IPS DF 6.9 (cell line): ENCODE data around the gene GPR152.

Experiments used
- DNase-seq: peaks from one replicate; pipeline ENCODE4 v3.0.0-alpha.2; 2013; ENCODE audit warnings: low read depth, low spot score
- H3K27ac ChIP-seq: one replicate; pipeline ENCODE4 v1.5.1; 2013; ENCODE audit warnings: low read length, control low read depth
- H3K27me3 ChIP-seq: 2 replicates; pipeline ENCODE4 v1.6.1; 2013; ENCODE audit warnings: mild to moderate bottlenecking, low read length; ENCODE audit not compliant: control insufficient read depth, insufficient read depth
- H3K36me3 ChIP-seq: 2 replicates; pipeline ENCODE4 v1.6.1; 2013; ENCODE audit warnings: low read length; ENCODE audit not compliant: control insufficient read depth, insufficient read depth
- H3K4me1 ChIP-seq: 2 replicates; pipeline ENCODE4 v1.6.1; 2013; ENCODE audit warnings: low read length; ENCODE audit not compliant: control insufficient read depth, insufficient read depth
- H3K4me3 ChIP-seq: 2 replicates; pipeline ENCODE4 v1.5.1; 2013; ENCODE audit warnings: mild to moderate bottlenecking, low read length
- H3K9me3 ChIP-seq: 2 replicates; pipeline ENCODE4 v1.6.1; 2013; ENCODE audit warnings: low read length, inconsistent platforms; ENCODE audit not compliant: control insufficient read depth, insufficient read depth
- WGBS: extraction: QIAGEN DNeasy Blood & Tissue Kit; methylation state at CpG from one replicate; pipeline ENCODE4 v1.1.7; 2013; ENCODE audit warnings: mixed read lengths, missing lambda C conversion rate; ENCODE audit not compliant: insufficient read length, insufficient coverage; 5-methylcytosine and 5-hydroxymethylcytosine counted together

Gene GPR152

DNA sequence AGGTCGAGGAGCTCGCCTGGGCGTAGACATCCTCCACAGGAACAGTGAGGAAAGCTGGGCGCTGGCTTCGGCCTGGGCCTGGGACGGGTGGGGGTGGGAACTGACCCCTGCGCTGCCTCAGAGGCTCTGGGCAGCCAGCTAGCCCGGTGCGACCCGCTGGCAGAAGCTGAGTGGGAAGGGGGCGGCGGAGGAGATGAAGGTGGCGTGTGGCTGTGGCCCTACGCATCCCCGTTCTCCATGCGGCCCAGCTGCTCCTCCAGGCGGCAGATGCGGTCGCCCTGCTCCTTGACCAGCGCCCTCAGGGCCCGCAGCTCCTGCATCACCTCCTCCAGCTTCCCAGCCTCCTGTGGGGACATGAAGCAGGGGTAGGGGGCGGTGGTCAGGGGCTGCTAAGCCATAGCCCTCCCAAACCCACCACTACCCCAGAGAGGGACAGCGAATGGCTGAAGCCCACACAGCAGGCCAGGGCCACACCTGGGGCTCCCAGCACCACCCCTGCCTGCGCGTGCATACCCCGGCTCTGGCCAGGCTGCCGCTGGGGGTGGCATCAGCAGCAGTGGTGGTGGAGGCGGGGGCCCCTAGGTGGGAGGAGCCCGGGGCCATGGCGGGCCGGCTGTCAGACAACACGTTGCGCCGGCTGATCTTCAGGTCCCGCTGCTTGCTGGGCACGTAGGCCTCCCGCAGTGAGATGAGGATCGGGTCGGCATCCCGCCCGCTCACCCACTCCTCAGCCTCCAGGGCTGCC, 14.2 kb downstream of the GPR152 start:
- WGBS = no CpG with 5 or more reads among the region's 41 CpGs
- no peak for DNase-seq
- peaks cover 18% of the 10 kb centered on the region for H3K36me3 ChIP-seq
- no peaks in the 10 kb centered on the region for H3K27me3 ChIP-seq
- no peaks in the 10 kb centered on the region for H3K9me3 ChIP-seq
- H3K4me1 ChIP-seq = peaks cover 6% of the 10 kb centered on the region
- H3K4me3 ChIP-seq = no peak overlapping the region
- no peak overlapping the region for H3K27ac ChIP-seq

DNA sequence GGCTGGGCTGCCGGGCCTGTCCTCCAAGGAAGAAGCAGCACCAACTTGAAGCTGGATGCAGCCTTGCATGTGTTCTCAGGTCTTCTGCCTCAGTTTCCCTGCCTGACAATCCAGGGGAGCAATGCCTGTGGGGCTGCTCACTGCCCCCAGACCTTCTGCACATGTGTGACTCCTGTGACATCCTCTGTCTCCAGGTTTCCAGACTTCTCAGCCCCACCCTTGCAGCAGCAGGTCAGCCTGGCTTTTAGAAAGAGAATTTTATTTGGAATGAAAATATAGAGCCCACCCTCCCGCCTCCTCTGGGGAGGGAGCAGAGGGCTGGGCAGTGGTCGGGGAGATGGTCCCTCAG, 14.7 kb downstream of the GPR152 start:
- Histone ChIP-seq H3K4me3 (no peak overlapping the region), H3K27me3 (no peaks in the 10 kb centered on the region), H3K4me1 (peaks cover 6% of the 10 kb centered on the region), H3K27ac (no peak overlapping the region), H3K36me3 (peaks cover 22% of the 10 kb centered on the region), H3K9me3 (no peaks in the 10 kb centered on the region)
- DNase-seq = no peak
- WGBS = no CpG with 5 or more reads among the region's 3 CpGs

DNA sequence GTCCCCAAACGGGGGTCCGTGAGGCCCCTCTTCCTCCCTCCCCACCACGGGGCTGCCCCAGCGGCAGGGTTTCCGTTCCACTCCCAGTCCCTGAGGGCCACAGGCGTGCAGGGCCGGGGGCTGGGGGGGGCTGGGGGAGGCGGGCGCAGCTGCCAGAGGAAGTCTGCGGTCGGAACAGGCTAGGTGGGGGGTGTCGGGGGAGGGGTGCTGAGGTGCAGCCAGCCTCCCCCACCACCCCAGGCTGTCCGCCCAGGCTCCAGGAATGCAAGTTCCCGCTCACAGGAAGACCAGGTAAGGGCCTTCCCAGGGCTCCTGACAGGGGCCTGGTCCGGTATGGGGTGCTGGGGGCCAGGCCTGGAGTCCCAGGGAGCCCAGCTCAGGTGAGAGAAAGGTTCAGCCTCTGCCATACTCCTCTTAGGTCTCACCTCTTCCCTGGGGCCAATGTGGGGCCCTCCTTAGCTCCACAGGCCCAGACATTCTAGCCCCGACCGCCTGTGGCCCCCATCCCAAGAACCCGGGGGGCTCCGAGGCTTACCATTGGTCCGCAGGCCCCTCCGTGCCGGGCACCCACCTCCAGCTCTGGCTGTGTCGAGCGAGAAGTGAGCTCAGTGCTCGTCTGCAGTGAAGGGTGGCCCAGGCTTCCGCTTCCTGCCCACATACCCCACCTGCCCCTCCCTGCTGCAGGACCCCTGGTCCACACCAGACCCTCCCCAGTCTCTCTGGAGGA, 15.3 kb downstream of the GPR152 start, which contains the start of gene PTPRCAP:
Gene PTPRCAP (minus strand): TSS at position 601 of the 727 bp plus-strand sequence. CDS start 63 bp downstream, at position 538.
- WGBS = no CpG with 5 or more reads among the region's 26 CpGs
- Histone ChIP-seq H3K4me3 (no peak within 1 kb of the TSS), H3K9me3 (no peaks in the 10 kb centered on the region), H3K27me3 (no peaks in the 10 kb centered on the region), H3K36me3 (peaks cover 27% of the 10 kb centered on the region), H3K27ac (no peak within 1 kb of the TSS), H3K4me1 (peaks cover 6% of the 10 kb centered on the region; the same call in 1 of the 2 replicates)
- no peak for DNase-seq

DNA sequence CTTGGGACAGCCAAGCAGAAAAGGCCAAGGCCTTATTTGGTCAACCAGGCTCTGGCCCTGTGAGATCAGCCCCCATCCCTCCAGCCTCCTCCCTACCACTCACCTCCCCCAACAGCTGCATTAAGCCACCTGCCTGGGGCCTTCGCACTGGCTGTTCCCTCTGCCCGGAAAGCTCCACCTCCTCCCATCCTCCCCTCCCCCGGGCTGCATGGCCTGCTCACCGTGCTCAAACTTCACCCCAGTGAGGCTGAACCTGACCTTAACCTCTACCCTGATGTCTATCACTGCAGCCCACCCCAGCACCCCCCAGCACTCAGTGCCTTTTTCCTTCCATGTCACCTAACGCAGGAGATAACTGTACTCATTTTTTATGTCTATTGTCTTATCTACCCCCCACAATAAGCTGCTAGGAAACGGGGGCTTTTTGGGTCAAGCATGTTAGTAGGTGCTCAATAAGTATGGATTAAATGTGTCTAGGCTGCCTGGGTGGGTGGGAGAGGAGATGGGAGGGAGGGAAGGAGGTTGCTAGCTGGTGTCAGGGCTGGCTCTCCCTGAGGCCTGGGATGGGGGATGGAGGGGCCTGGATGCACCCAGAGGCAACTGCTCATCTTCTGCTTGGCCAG, 16.0 kb downstream of the GPR152 start:
- Histone ChIP-seq H3K4me3 (no peak overlapping the region), H3K9me3 (no peaks in the 10 kb centered on the region), H3K36me3 (peaks cover 26% of the 10 kb centered on the region), H3K27me3 (no peaks in the 10 kb centered on the region), H3K4me1 (peaks cover 6% of the 10 kb centered on the region; the same call in 1 of the 2 replicates), H3K27ac (no peak overlapping the region)
- WGBS = no CpG with 5 or more reads among the region's 6 CpGs
- no peak for DNase-seq

DNA sequence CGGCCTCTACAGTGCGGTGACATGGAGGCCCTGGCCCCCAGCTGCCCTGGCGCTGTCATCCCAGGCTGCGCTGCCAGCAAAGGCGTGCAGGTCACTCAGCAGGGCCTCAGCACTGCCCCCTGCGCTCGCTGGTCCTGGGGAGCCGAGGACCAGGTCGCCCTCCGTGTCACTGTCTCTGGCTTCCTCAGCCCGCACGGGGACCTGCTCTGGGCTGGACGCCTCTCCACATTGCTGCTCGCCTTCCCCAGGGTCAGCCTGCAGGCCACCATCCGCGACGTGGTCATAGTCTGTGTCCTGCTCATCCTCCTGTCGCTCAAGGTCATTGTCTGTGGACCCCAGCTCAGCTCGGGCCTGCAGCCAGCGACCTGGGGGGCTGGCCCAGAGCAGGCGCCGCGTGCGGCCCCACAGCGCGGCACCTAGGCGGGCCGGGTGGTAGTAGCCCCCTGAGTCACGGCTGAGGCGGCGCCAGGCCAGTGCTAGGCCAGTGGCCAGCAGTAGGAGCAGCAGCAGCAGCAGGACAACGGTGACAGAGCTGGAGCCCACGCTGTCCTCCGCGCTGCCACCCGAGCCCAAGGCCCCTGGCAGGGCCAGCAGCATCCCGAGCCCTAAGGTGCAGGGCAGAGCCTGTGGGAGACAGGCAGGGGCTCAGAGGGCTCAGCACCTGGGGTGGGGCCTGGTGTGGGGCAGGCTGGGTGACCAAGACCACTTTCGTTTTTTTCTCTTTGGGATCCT, 16.6 kb downstream of the GPR152 start:
- H3K27me3 ChIP-seq = no peaks in the 10 kb centered on the region
- no peaks in the 10 kb centered on the region for H3K9me3 ChIP-seq
- no CpG with 5 or more reads among the region's 38 CpGs for WGBS
- H3K4me1 ChIP-seq = peaks cover 6% of the 10 kb centered on the region; the same call in 1 of the 2 replicates
- no peak overlapping the region for H3K27ac ChIP-seq
- H3K4me3 ChIP-seq = no peak overlapping the region
- no peak for DNase-seq
- peaks cover 26% of the 10 kb centered on the region for H3K36me3 ChIP-seq

DNA sequence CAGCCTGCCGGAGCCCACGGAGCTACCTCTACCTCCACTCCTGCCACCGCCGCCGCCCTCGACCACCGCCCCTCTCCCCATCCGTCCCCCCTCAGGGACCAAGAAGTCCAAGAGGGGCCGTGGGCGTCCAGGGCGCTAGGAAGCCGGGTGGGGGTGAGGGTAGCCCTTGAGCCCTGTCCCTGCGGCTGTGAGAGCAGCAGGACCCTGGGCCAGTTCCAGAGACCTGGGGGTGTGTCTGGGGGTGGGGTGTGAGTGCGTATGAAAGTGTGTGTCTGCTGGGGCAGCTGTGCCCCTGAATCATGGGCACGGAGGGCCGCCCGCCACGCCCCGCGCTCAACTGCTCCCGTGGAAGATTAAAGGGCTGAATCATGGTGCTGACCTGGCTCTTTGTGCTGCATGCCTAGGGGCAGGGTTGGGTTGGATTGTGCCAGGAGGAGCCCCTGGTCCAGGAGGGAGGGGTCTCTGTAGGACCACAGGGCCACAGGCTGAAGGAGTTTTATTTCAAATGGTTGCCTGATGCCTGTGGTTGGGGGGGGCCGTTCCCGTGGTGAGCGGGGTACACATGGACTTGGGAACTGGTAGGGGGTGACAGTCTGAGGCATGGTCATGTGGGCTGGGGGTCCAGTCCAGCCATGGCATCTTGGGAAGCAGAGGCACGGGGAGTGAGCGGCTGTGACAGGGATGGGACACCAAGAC, 17.4 kb downstream of the GPR152 start:
- Histone ChIP-seq H3K27ac (no peak overlapping the region), H3K9me3 (no peaks in the 10 kb centered on the region), H3K4me3 (no peak overlapping the region), H3K27me3 (no peaks in the 10 kb centered on the region), H3K36me3 (peaks cover 26% of the 10 kb centered on the region), H3K4me1 (peaks cover 6% of the 10 kb centered on the region; the same call in 1 of the 2 replicates)
- WGBS = no CpG with 5 or more reads among the region's 26 CpGs
- DNase-seq = no peak

DNA sequence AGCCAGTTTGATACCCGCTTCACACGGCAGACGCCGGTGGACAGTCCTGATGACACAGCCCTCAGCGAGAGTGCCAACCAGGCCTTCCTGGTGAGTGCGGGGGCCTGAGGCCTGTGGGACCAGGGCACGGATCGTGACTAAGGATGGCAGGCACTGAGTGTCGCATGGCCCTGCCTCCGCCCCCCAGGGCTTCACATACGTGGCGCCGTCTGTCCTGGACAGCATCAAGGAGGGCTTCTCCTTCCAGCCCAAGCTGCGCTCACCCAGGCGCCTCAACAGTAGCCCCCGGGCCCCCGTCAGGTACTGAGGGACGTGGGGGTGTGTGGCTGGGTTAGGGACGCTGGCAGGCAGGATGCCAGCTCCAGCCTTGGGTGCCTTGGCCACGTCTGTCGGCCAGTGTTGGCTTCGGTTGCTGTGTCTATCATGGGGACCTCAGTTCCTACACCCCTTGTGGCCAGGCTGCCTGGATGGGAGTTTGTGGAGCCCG, 18.1 kb downstream of the GPR152 start:
- no peak for DNase-seq
- H3K27me3 ChIP-seq = no peaks in the 10 kb centered on the region
- H3K9me3 ChIP-seq = no peaks in the 10 kb centered on the region
- H3K36me3 ChIP-seq = peaks cover 26% of the 10 kb centered on the region
- H3K27ac ChIP-seq = no peak overlapping the region
- WGBS = no CpG with 5 or more reads among the region's 23 CpGs
- no peak overlapping the region for H3K4me3 ChIP-seq
- peaks cover 6% of the 10 kb centered on the region; the same call in 1 of the 2 replicates for H3K4me1 ChIP-seq

DNA sequence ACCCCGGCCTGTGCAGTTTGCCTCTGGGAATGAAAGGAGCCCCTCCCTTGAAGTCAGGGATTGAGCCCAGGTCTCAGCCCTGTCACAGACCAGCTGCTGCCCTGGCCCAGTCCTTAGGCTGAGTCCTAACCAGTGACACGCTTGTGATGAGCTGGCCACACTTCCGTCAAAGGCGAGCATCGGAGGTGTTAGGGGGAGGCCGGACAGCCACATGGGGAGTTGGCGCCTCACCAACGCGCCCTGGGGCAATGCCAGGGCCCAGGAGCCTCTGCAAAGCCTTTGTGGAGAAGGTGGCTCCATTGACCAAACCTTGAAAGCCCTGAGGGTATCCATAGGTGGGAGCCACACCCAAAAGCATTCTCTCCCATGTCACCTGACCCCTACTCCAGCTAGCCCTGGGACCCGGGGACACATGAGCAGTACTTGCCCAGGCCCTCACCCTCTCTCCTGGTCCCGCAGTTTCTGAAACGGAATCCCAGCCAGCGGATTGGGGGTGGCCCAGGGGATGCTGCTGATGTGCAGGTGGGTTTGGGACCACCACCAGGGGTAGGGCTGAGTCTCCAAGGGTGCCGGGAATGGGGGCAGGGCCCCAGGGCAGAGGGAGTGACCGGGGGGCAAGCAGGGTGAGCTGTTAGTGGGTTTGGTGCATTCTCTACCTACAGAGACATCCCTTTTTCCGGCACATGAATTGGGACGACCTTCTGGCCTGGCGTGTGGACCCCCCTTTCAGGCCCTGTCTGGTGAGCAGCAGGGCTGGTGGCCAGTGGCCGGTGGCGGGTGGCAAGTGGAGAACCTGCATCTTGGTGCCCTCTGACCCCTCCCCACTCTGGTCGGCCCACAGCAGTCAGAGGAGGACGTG, 18.8 kb downstream of the GPR152 start:
- no peaks in the 10 kb centered on the region for H3K27me3 ChIP-seq
- peaks cover 26% of the 10 kb centered on the region for H3K36me3 ChIP-seq
- no peaks in the 10 kb centered on the region for H3K9me3 ChIP-seq
- no peak overlapping the region for H3K4me3 ChIP-seq
- H3K4me1 ChIP-seq = peaks cover 8% of the 10 kb centered on the region; the same call in 1 of the 2 replicates
- no peak for DNase-seq
- no CpG with 5 or more reads among the region's 22 CpGs for WGBS
- H3K27ac ChIP-seq = no peak overlapping the region

DNA sequence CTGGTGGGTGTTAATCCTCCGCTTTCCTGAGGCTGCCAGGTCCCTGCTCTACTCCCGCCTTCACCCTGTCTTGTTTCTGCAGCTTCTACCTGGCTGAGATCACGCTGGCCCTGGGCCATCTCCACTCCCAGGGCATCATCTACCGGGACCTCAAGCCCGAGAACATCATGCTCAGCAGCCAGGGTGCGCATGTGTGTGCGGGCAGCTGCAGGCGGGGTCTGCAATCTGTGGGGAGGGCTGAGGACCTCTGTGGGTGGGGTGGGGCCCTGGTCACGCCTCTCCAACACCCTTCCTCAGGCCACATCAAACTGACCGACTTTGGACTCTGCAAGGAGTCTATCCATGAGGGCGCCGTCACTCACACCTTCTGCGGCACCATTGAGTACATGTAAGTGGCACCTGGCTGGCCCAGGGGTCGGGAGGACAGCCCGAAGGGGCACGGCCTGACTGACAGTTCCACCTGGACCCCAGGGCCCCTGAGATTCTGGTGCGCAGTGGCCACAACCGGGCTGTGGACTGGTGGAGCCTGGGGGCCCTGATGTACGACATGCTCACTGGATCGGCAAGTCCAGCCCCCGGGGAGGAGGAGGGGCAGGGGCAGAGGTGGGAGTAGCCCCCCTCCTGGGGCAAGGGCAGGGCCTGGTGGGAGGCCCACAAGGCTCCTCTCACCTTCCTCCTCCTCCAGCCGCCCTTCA, 19.7 kb downstream of the GPR152 start:
- Histone ChIP-seq H3K36me3 (peaks cover 22% of the 10 kb centered on the region), H3K27ac (no peak overlapping the region)

More for the DNA sequence above, 19.7 kb downstream of the GPR152 start:
- no peaks in the 10 kb centered on the region for H3K9me3 ChIP-seq
- H3K4me1 ChIP-seq = peaks cover 8% of the 10 kb centered on the region; the same call in 1 of the 2 replicates
- no CpG with 5 or more reads among the region's 22 CpGs for WGBS
- H3K4me3 ChIP-seq = no peak overlapping the region
- no peaks in the 10 kb centered on the region for H3K27me3 ChIP-seq
- DNase-seq = no peak
